A549 (cell line): ENCODE data around the gene SGO2. TPM values are rescaled to one million over a fixed set of nuclear protein-coding genes. Genes with fewer than 3 reads are reported as not detected.

Experiments used
- ATAC-seq, 2 experiments: fragments of 200-7000 bp in 1 of 2; fragments of >200 bp in 1 of 2; cut with Nextera tagmentation in 1 of 2; cut with Tn5 transposase in 1 of 2; 3 replicates each; pipeline versions ENCODE4 v1.8.0 to v1.9.1; 2018 to 2020; ENCODE audit warnings: mild to moderate bottlenecking in 1 of 2, moderate library complexity in 1 of 2
- CTCF ChIA-PET: fragments of 300-600 bp; sonication (Branson Sonifier 250); formaldehyde crosslinking; extraction: SDS; loops from one replicate; lab custom pipeline; 2021; ENCODE audit warnings: antibody characterized with exemption, inconsistent platforms; lab: Yijun Ruan, JAX
- POLR2A ChIA-PET: fragments of 350-600 bp; formaldehyde crosslinking; extraction: SDS; loops from one replicate; lab custom pipeline; 2021; ENCODE audit warnings: antibody characterized with exemption, inconsistent platforms; lab: Yijun Ruan, JAX
- DNase-seq, 2 experiments: peaks; one replicate each; pipeline versions ENCODE4 v3.0.0 to v3.0.0-alpha.2; 2011 to 2016; ENCODE audit warnings: low read depth in 1 of 2, low spot score in 1 of 2
- FAIRE-seq: peaks from 2 replicates; lab custom pipeline; 2011; peaks lifted over from hg19 to GRCh38; lab: Jason Lieb, UNC
- H3K27ac ChIP-seq, 2 experiments: fragments of >200 bp; sonication (Bioruptor Twin); formaldehyde crosslinking; 3 replicates each; pipeline ENCODE4 v1.5.1; 2016 to 2017
- H3K4me1 ChIP-seq: fragments of >200 bp; sonication (Bioruptor Twin); formaldehyde crosslinking; 3 replicates; pipeline ENCODE4 v1.6.1; 2016
- H3K4me2 ChIP-seq: fragments of >200 bp; sonication (Bioruptor Twin); formaldehyde crosslinking; 3 replicates; pipeline ENCODE4 v1.6.1; 2016
- H3K4me3 ChIP-seq: fragments of >200 bp; sonication (Bioruptor Twin); formaldehyde crosslinking; 3 replicates; pipeline ENCODE4 v1.5.1; 2016
- H3K9me3 ChIP-seq: fragments of >200 bp; sonication (Bioruptor Twin); formaldehyde crosslinking; 3 replicates; pipeline ENCODE4 v1.6.1; 2016
- CBX2 ChIP-seq: fragments of 200-600 bp; sonication (generic); IDR thresholded peaks from 2 replicates; pipeline ENCODE4 v1.6.1; 2016; ENCODE audit warnings: low read depth, mild to moderate bottlenecking, borderline replicate concordance
- CHD2 ChIP-seq: fragments of 150-350 bp; IDR thresholded peaks from 2 replicates; pipeline ENCODE4 v1.6.1; 2014; ENCODE audit warnings: low read length; ENCODE audit not compliant: partially characterized antibody
- CHD4 ChIP-seq: fragments of 200-600 bp; sonication (generic); IDR thresholded peaks from 2 replicates; pipeline ENCODE4 v1.6.1; 2016; ENCODE audit warnings: antibody characterized with exemption, mild to moderate bottlenecking, borderline replicate concordance
- EHF ChIP-seq: fragments of 250-450 bp; sonication (Bioruptor Pico); IDR thresholded peaks from 2 replicates; pipeline ENCODE4 v1.5.0; 2020; ENCODE audit warnings: mild to moderate bottlenecking
- EP300 ChIP-seq, 2 experiments: fragments of >200 bp; sonication (Bioruptor Twin); formaldehyde crosslinking; IDR thresholded peaks; 2 replicates in 1 of 2; 3 replicates in 1 of 2; pipeline ENCODE4 v1.6.1; 2016 to 2017
- ESRRA ChIP-seq: fragments of 150-350 bp; IDR thresholded peaks from 2 replicates; pipeline ENCODE4 v1.6.1; 2014; ENCODE audit warnings: mild to moderate bottlenecking, low read length, borderline replicate concordance
- FOSB ChIP-seq: fragments of 250-450 bp; sonication (Bioruptor Pico); IDR thresholded peaks from 2 replicates; pipeline ENCODE4 v1.5.0; 2020; ENCODE audit warnings: mild to moderate bottlenecking, moderate library complexity
- FOSL2 ChIP-seq, 2 experiments: fragments of 450-650 bp in 1 of 2; fragments of >200 bp in 1 of 2; sonication (Bioruptor Twin) in 1 of 2; formaldehyde crosslinking; IDR thresholded peaks; 2 replicates each; pipeline versions ENCODE4 v1.5.0 to v1.6.1; 2016 to 2020; ENCODE audit warnings: mild to moderate bottlenecking in 1 of 2, moderate library complexity in 1 of 2
- HDAC2 ChIP-seq: fragments of 200-600 bp; sonication (generic); IDR thresholded peaks from 2 replicates; pipeline ENCODE4 v1.6.1; 2016
- HMGXB4 ChIP-seq: fragments of 250-450 bp; sonication (Bioruptor Pico); IDR thresholded peaks from 2 replicates; pipeline ENCODE4 v1.5.0; 2021; ENCODE audit warnings: mild to moderate bottlenecking, moderate library complexity, borderline replicate concordance
- HOXA7 ChIP-seq: fragments of 250-450 bp; sonication (Bioruptor Pico); IDR thresholded peaks from 2 replicates; pipeline ENCODE4 v1.5.0; 2020; ENCODE audit warnings: mild to moderate bottlenecking, moderate library complexity
- JUN ChIP-seq, 2 experiments: fragments of >200 bp; sonication (Bioruptor Twin); formaldehyde crosslinking; IDR thresholded peaks; 2 replicates in 1 of 2; 3 replicates in 1 of 2; pipeline ENCODE4 v1.6.1; 2016 to 2017
- JUNB ChIP-seq: fragments of >200 bp; sonication (Bioruptor Twin); formaldehyde crosslinking; IDR thresholded peaks from 2 replicates; pipeline ENCODE4 v1.6.1; 2016
- KDM1A ChIP-seq: fragments of 200-600 bp; sonication (generic); IDR thresholded peaks from 2 replicates; pipeline ENCODE4 v1.6.1; 2016; ENCODE audit warnings: low read depth, mild to moderate bottlenecking
- KDM5A ChIP-seq: fragments of 200-600 bp; sonication (generic); IDR thresholded peaks from 2 replicates; pipeline ENCODE4 v1.6.1; 2016; ENCODE audit warnings: antibody characterized with exemption, mild to moderate bottlenecking
- MAFK ChIP-seq: fragments of 450-650 bp; IDR thresholded peaks from 2 replicates; pipeline ENCODE4 v1.6.1; 2014; ENCODE audit not compliant: partially characterized antibody
- MAZ ChIP-seq: fragments of 150-350 bp; IDR thresholded peaks from 2 replicates; pipeline ENCODE4 v1.6.1; 2014; ENCODE audit warnings: antibody characterized with exemption, low read depth, low read length, borderline replicate concordance
- NFE2L2 ChIP-seq: fragments of 150-350 bp; conservative IDR thresholded peaks from 2 replicates; pipeline ENCODE4 v1.6.1; 2014; ENCODE audit warnings: low read length
- POLR2A ChIP-seq: IDR thresholded peaks from 2 replicates; pipeline ENCODE4 v1.6.1; 2012; ENCODE audit warnings: mild to moderate bottlenecking, low read length
- RAD21 ChIP-seq, 2 experiments: fragments of >200 bp in 1 of 2; sonication (Bioruptor Twin) in 1 of 2; formaldehyde crosslinking in 1 of 2; IDR thresholded peaks in 1 of 2; conservative IDR thresholded peaks in 1 of 2; 2 replicates in 1 of 2; 3 replicates in 1 of 2; pipeline ENCODE4 v1.6.1; 2012 to 2018; ENCODE audit warnings: inconsistent platforms in 1 of 2
- RFX5 ChIP-seq: fragments of 450-650 bp; IDR thresholded peaks from 2 replicates; pipeline ENCODE4 v1.7.1; 2014; ENCODE audit warnings: antibody characterized with exemption, mild to moderate bottlenecking, moderate library complexity
- RNF2 ChIP-seq: fragments of 200-600 bp; sonication (generic); IDR thresholded peaks from 2 replicates; pipeline ENCODE4 v1.6.1; 2016; ENCODE audit warnings: low read depth, mild to moderate bottlenecking, antibody characterized with exemption, moderate library complexity, borderline replicate concordance
- SMC3 ChIP-seq: fragments of >200 bp; sonication (Bioruptor Twin); formaldehyde crosslinking; IDR thresholded peaks from 3 replicates; pipeline ENCODE4 v1.6.1; 2018; ENCODE audit warnings: inconsistent platforms
- SREBF2 ChIP-seq: fragments of 450-650 bp; IDR thresholded peaks from 2 replicates; pipeline ENCODE4 v1.6.1; 2014; ENCODE audit warnings: mild to moderate bottlenecking, moderate library complexity
- TP53 ChIP-seq: fragments of 250-450 bp; sonication (Bioruptor Pico); IDR thresholded peaks from 2 replicates; pipeline ENCODE4 v1.5.0; 2021; ENCODE audit warnings: mild to moderate bottlenecking, moderate library complexity
- ZC3H11A ChIP-seq: fragments of 450-650 bp; IDR thresholded peaks from 2 replicates; pipeline ENCODE4 v1.6.1; 2014; ENCODE audit warnings: antibody characterized with exemption, mild to moderate bottlenecking
- ZFP36 ChIP-seq: fragments of 450-650 bp; IDR thresholded peaks from 2 replicates; pipeline ENCODE4 v1.6.1; 2014; ENCODE audit warnings: borderline replicate concordance; ENCODE audit not compliant: partially characterized antibody
- ZNF302 ChIP-seq: fragments of 250-450 bp; sonication (Bioruptor Pico); IDR thresholded peaks from 2 replicates; pipeline ENCODE4 v1.9.0; 2021; ENCODE audit warnings: inconsistent platforms, mild to moderate bottlenecking, moderate library complexity
- ZSCAN20 ChIP-seq: fragments of 250-450 bp; sonication (Bioruptor Pico); IDR thresholded peaks from 2 replicates; pipeline ENCODE4 v1.8.0; 2022; ENCODE audit warnings: mild to moderate bottlenecking, moderate library complexity
- WGBS: methylation state at CpG from one replicate; pipeline ENCODE4 v1.1.6; 2017; ENCODE audit errors: missing lambda C conversion rate; 5-methylcytosine and 5-hydroxymethylcytosine counted together
- polyA plus RNA-seq, 4 experiments: library from polyadenylated mRNA; depleted of rRNA in 3 of 4; stranded (reverse); fragments of >200 nt; fragmentation: RNase III in 1 of 4; extraction: RNeasy Plus Mini Kit Qiagen cat#74134 plus additional on column Dnase treatment in 1 of 4; gene quantifications; 2 replicates in 3 of 4; 3 replicates in 1 of 4; pipeline ENCODE4 v1.2.3, GENCODE V29; 2011 to 2017

Gene SGO2
- polyA plus RNA-seq, 2 of the 4 experiments (the other 2 are of a cell fraction): 14.4 to 26.2 TPM

- TF ChIP-seq EHF (CRISPR knock-in tag) (no peak), FOSB (no peak), RAD21 (conservative IDR thresholded peaks at IDR 0.05 in 1 of 2, IDR thresholded peaks at IDR 0.05 in 1 of 2) (0 out of 5 replicates have a peak, but pooled peaks of 1 of the 2 experiments have one; percentile 18), SMC3 (no peak), ESRRA (no peak), SREBF2 (no peak), KDM5A (no peak), TP53 (CRISPR knock-in tag) (no peak), KDM1A (no peak), JUN (IDR thresholded peaks at IDR 0.05) (0 out of 5 replicates have a peak, but pooled peaks of 1 of the 2 experiments have one; percentile 34), CBX2 (no peak), POLR2A (no peak), ZSCAN20 (CRISPR knock-in tag) (no peak), MAZ (no peak), EP300 (IDR thresholded peaks at IDR 0.05) (peak; percentile 24 to 58; a peak in 2 of 5 replicates), RNF2 (no peak), ZNF302 (CRISPR knock-in tag) (no peak)
Measured at GRCh38 chr2:200619279-200619678, 93.3 kb downstream of the SGO2 start (continued).

- ChIA-PET POLR2A (no interaction called here), CTCF (no interaction called here)
- WGBS: 92% methylated on average over 7 of the region's 7 CpGs
- Histone ChIP-seq H3K4me1 (peaks cover 58% of the 10 kb centered on the region), H3K4me2 (no peak overlapping the region), H3K9me3 (no peaks in the 10 kb centered on the region), H3K27ac (peak overlapping the region; percentile 7 to 40; a peak in 3 of 6 replicates), H3K4me3 (no peak overlapping the region)
- DNase-seq: no peak
- FAIRE-seq: no peak
- ATAC-seq: no peak
- TF ChIP-seq ZFP36 (no peak), HMGXB4 (no peak), TP53 (CRISPR knock-in tag) (no peak), HOXA7 (CRISPR knock-in tag) (no peak), CHD4 (no peak), RFX5 (no peak), NFE2L2 (no peak), ZSCAN20 (CRISPR knock-in tag) (no peak), JUNB (no peak), FOSL2 (IDR thresholded peaks at IDR 0.05) (no peak), FOSL2 (CRISPR knock-in tag; IDR thresholded peaks at IDR 0.05) (no peak), MAFK (no peak), KDM5A (no peak), RAD21 (conservative IDR thresholded peaks at IDR 0.05 in 1 of 2, IDR thresholded peaks at IDR 0.05 in 1 of 2) (no peak), HDAC2 (no peak), ZC3H11A (no peak), CHD2 (no peak)
Measured at GRCh38 chr2:200620606-200621390, 94.8 kb downstream of the SGO2 start.
